ENCODE measurements around the gene TRPM2.

TRPM2 gene

GRCh38 chr21:44333509-44334328 lies 19.7 kb upstream of the TRPM2 start:
- Histone ChIP-seq H3K4me3 (ENCODE audit: low read depth, low read length) (no peak overlapping the region), H3K9me3 (ENCODE audit: severe bottlenecking) (no peaks in the 10 kb centered on the region), H3K36me3 (peaks cover 9% of the 10 kb centered on the region), H3K27me3 (ENCODE audit: insufficient read depth, low read depth, severe bottlenecking) (no peaks in the 10 kb centered on the region), H3K27ac (no peak overlapping the region)
- TF ChIP-seq CTCF (IDR thresholded peaks at IDR 0.05; ENCODE audit: low read depth, low read length): no peak
- no peak for DNase-seq

DNA sequence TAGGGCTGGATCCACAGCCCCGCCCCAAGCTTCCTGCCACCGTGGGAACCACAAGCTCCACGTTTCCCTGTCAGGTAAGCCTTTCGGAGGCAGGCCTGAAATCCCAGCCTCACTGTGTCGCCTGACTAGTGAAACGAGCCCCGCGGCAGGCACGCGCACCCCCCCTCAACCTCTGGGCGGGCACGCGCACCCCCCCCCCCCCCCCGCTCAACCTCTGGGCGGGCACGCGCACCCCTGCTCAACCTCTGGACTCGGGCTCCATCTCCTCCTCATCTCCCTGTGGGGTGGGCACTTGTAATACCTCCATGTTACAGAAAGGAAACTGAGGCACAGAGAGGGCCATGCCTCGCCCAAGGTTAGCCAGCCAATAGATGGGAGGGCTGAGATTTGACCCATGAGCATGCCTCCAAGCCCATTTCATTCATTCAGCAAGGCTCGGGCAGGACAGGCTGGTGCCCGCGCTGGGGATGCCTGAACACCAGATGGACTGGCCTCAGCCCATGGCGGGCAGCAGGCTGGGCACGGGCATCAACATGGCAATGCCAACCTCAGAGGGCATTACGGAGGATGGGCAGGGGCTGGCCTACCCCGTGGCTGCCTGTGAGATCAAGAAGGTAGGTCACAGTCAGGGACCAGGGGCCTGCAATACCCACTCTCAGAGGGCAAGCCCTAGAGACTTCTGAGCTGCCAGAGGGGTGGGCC lies 18.9 kb upstream of the TRPM2 start:
- Histone ChIP-seq H3K4me3 (ENCODE audit: low read depth, low read length) (no peak overlapping the region), H3K27me3 (ENCODE audit: insufficient read depth, low read depth, severe bottlenecking) (no peaks in the 10 kb centered on the region), H3K9me3 (ENCODE audit: severe bottlenecking) (no peaks in the 10 kb centered on the region), H3K27ac (no peak overlapping the region), H3K36me3 (peaks cover 9% of the 10 kb centered on the region)
- no peak for TF ChIP-seq CTCF (IDR thresholded peaks at IDR 0.05; ENCODE audit: low read depth, low read length)
- DNase-seq: no peak

DNA sequence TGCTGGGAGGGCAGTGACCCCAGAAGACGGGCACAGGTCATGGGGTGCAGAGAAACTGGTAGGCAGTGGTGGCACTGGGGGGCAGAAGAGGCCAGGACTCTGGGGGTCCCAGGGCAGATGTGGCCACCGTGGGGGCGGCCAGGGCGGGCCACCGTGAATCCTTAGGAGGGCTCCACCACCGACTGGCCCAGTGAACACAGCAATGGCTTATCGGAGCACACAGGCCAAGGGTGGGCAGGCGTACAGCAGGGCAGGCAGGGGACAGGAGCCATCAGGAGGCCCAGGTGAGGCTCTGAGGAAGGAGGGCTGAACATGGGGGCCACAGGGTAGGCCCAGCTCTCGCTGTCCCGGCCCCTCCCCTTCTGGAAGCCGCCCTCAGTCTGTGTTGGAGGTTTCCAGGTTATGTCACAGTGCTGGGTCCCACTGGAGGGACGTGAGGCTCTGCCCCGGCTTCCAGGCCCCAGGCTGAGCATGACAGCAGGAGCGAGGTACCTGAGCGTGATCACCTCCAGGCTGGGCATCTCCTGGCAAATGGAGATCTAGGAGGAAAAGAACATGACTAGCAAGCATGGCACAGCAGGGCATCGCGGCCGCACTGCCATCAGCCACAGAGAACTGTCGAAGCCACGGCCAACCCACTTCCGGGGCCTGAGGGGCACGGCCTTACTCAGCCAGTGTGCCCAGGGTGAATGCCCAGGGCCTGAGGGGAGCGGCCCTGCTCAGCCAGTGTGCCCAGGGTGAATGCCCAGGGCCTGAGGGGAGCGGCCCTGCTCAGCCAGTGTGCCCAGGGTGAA lies 18.0 kb upstream of the TRPM2 start:
- Histone ChIP-seq H3K4me3 (ENCODE audit: low read depth, low read length) (no peak overlapping the region), H3K9me3 (ENCODE audit: severe bottlenecking) (no peaks in the 10 kb centered on the region), H3K27me3 (ENCODE audit: insufficient read depth, low read depth, severe bottlenecking) (no peaks in the 10 kb centered on the region), H3K27ac (no peak overlapping the region), H3K36me3 (peaks cover 9% of the 10 kb centered on the region)
- no peak for DNase-seq
- TF ChIP-seq CTCF (IDR thresholded peaks at IDR 0.05; ENCODE audit: low read depth, low read length): no peak

- no peaks in the 10 kb centered on the region for H3K9me3 ChIP-seq (ENCODE audit: severe bottlenecking)
- peaks cover 9% of the 10 kb centered on the region for H3K36me3 ChIP-seq
- no peak overlapping the region for H3K4me3 ChIP-seq (ENCODE audit: low read depth, low read length)
- DNase-seq: no peak
- TF ChIP-seq CTCF (IDR thresholded peaks at IDR 0.05; ENCODE audit: low read depth, low read length): no peak
- no peak overlapping the region for H3K27ac ChIP-seq
- no peaks in the 10 kb centered on the region for H3K27me3 ChIP-seq (ENCODE audit: insufficient read depth, low read depth, severe bottlenecking)
Observed at GRCh38 chr21:44337449-44337848, 16.0 kb upstream of the TRPM2 start.

GRCh38 chr21:44337941-44338895 lies 15.2 kb upstream of the TRPM2 start:
- Histone ChIP-seq H3K4me3 (ENCODE audit: low read depth, low read length) (peak overlapping the region; percentile 45), H3K36me3 (peaks cover 9% of the 10 kb centered on the region), H3K27me3 (ENCODE audit: insufficient read depth, low read depth, severe bottlenecking) (no peaks in the 10 kb centered on the region), H3K9me3 (ENCODE audit: severe bottlenecking) (no peaks in the 10 kb centered on the region), H3K27ac (peak overlapping the region; percentile 45)
- peak; percentile 82 for DNase-seq
- peak; percentile 70 for TF ChIP-seq CTCF (IDR thresholded peaks at IDR 0.05; ENCODE audit: low read depth, low read length)
